Panc1 (cell line): Measurements from ENCODE around the gene COL16A1. TPM values are rescaled to one million over a fixed set of nuclear protein-coding genes. Genes with fewer than 3 reads are reported as not detected.

Source experiments
- ATAC-seq: fragments of 200-7000 bp; cut with Tn5 transposase; 2 replicates; pipeline ENCODE4 v1.9.1; 2020; ENCODE audit warnings: mild to moderate bottlenecking, moderate library complexity
- BruUV-seq: library from RNA; stranded (reverse); fragments of 400-500 nt; replicated peaks from 2 replicates; lab custom pipeline; 2021; lab: Mats Ljungman, UMichigan
- CTCF ChIA-PET: fragments of 300-600 bp; sonication (Branson Sonifier 250); formaldehyde crosslinking; loops from one replicate; lab custom pipeline; 2022; ENCODE audit warnings: antibody characterized with exemption; lab: Charles Lee
- POLR2A ChIA-PET: fragments of 300-600 bp; sonication (Branson Sonifier 250); formaldehyde crosslinking; loops from one replicate; lab custom pipeline; 2022; ENCODE audit warnings: antibody characterized with exemption; lab: Charles Lee
- DNase-seq: peaks from one replicate; pipeline ENCODE4 v3.0.0-alpha.2; 2010; ENCODE audit warnings: low read depth, low spot score
- H3K27ac ChIP-seq: 2 replicates; pipeline ENCODE4 v1.5.1; 2011; ENCODE audit warnings: mild to moderate bottlenecking, low read length, inconsistent platforms
- H3K27me3 ChIP-seq: fragments of 200-500 bp; sonication (Bioruptor generic); 2 replicates; pipeline ENCODE4 v1.6.0; 2014; ENCODE audit warnings: low read length, inconsistent platforms; ENCODE audit not compliant: control insufficient read depth, insufficient read depth
- H3K36me3 ChIP-seq: fragments of 200-500 bp; sonication (Bioruptor generic); 2 replicates; pipeline ENCODE4 v1.5.1; 2014; ENCODE audit warnings: inconsistent platforms, mild to moderate bottlenecking, low read length, moderate library complexity; ENCODE audit not compliant: control insufficient read depth, insufficient read depth
- H3K4me1 ChIP-seq: 2 replicates; pipeline ENCODE4 v1.5.1; 2011; ENCODE audit warnings: inconsistent platforms, mild to moderate bottlenecking, low read length, moderate library complexity; ENCODE audit not compliant: control insufficient read depth, insufficient read depth
- H3K4me3 ChIP-seq, 2 experiments: 2 replicates each; pipeline ENCODE4 v1.5.1; 2011 to 2012; ENCODE audit warnings: low read depth in 2 of 2, low read length in 2 of 2, mild to moderate bottlenecking in 2 of 2, inconsistent platforms in 1 of 2, moderate library complexity in 1 of 2
- H3K9me3 ChIP-seq: fragments of 200-500 bp; sonication (Bioruptor generic); 2 replicates; pipeline ENCODE4 v1.5.1; 2014; ENCODE audit warnings: low read depth, mild to moderate bottlenecking, inconsistent platforms, low read length, moderate library complexity; ENCODE audit not compliant: control insufficient read depth, insufficient read depth
- CTCF ChIP-seq: fragments of 450-650 bp; IDR thresholded peaks from 2 replicates; pipeline ENCODE4 v1.5.1; 2017; ENCODE audit warnings: mild to moderate bottlenecking
- POLR2AphosphoS5 ChIP-seq: IDR thresholded peaks from 2 replicates; pipeline ENCODE4 v1.6.1; 2012; ENCODE audit warnings: mild to moderate bottlenecking, low read depth, low read length, moderate library complexity
- REST ChIP-seq, 2 experiments: IDR thresholded peaks; 2 replicates each; pipeline ENCODE4 v1.6.1; 2011 to 2012; ENCODE audit warnings: low read depth in 2 of 2, control low read depth in 1 of 2, low read length in 1 of 2, mild to moderate bottlenecking in 1 of 2, moderate library complexity in 1 of 2; ENCODE audit not compliant: insufficient read depth in 1 of 2
- SIN3A ChIP-seq: IDR thresholded peaks from 2 replicates; pipeline ENCODE4 v1.6.1; 2012; ENCODE audit warnings: low read depth, mild to moderate bottlenecking, low read length, moderate library complexity, borderline replicate concordance; ENCODE audit not compliant: insufficient read depth
- TCF7L2 ChIP-seq: IDR thresholded peaks from 2 replicates; pipeline ENCODE4 v1.6.1; 2011; ENCODE audit warnings: mild to moderate bottlenecking, low read depth, low read length, inconsistent platforms
- in situ Hi-C: cut with HindIII; loops from 2 replicates; pipeline ENCODE4 v1.10.0; 2016; ENCODE audit warnings: low sequenced_read_pairs, low pct_unique_long_range_greater_than_20kb
- intact Hi-C: fragments of 100-400 bp; cut with micrococcal nuclease; formaldehyde crosslinking; loops from one replicate; pipeline ENCODE4 v1.10.0; 2022; ENCODE audit not compliant: unreplicated experiment
- total RNA-seq: library from RNA; stranded (reverse); gene quantifications from one replicate; pipeline ENCODE4 v1.2.1, GENCODE V29; 2021; ENCODE audit not compliant: unreplicated experiment

COL16A1 gene
- total RNA-seq, 1 experiment from 2014 or later: 7.6 TPM

GRCh38 chr1:31657020-31657804 lies 46.6 kb downstream of the COL16A1 start:
- H3K36me3 ChIP-seq: no peaks in the 10 kb centered on the region
- TF ChIP-seq POLR2AphosphoS5: no peak
- no peak for TF ChIP-seq CTCF
- no peak for TF ChIP-seq SIN3A
- TF ChIP-seq REST (IDR thresholded peaks at IDR 0.05; ENCODE audit: insufficient read depth in 1 of 2, low read depth in 2 of 2, low read length in 1 of 2): no peak
- TF ChIP-seq TCF7L2: no peak
- H3K27ac ChIP-seq: no peak overlapping the region
- in situ Hi-C loops (no loop called here), intact Hi-C loops (no loop called here)
- H3K9me3 ChIP-seq: no peaks in the 10 kb centered on the region
- DNase-seq (no peak), ATAC-seq (no peak)
- no peaks in the 10 kb centered on the region for H3K4me1 ChIP-seq
- BruUV-seq: no TSS peak
- H3K27me3 ChIP-seq: no peaks in the 10 kb centered on the region
- no peak overlapping the region for H3K4me3 ChIP-seq
- CTCF ChIA-PET: interaction anchor here (0.7 kb wide), 1 partner anchor 88 kb away, joined by 5 read pairs; no protein-coding TSS in a partner anchor
- POLR2A ChIA-PET: interaction anchor here (0.5 to 0.6 kb wide), 2 partner anchors 205 to 358 kb away, joined by 3 to 4 read pairs; no protein-coding TSS in a partner anchor

GRCh38 chr1:31655756-31656155 lies 48.1 kb downstream of the COL16A1 start:
- H3K36me3 ChIP-seq: no peaks in the 10 kb centered on the region
- intact Hi-C loops: no loop called here
- no peak for TF ChIP-seq TCF7L2
- TF ChIP-seq POLR2AphosphoS5: no peak
- no peak for TF ChIP-seq CTCF
- TF ChIP-seq REST (IDR thresholded peaks at IDR 0.05; ENCODE audit: insufficient read depth in 1 of 2, low read depth in 2 of 2, low read length in 1 of 2): no peak
- TF ChIP-seq SIN3A: no peak
- in situ Hi-C loops: no loop called here
- H3K9me3 ChIP-seq: no peaks in the 10 kb centered on the region
- no peak overlapping the region for H3K4me3 ChIP-seq
- ATAC-seq (no peak), DNase-seq (no peak)
- ChIA-PET POLR2A (interaction anchor here (0.9 kb wide), 1 partner anchor 165 kb away, joined by 3 read pairs; no protein-coding TSS in a partner anchor), CTCF (no interaction called here)
- H3K4me1 ChIP-seq: peaks cover 5% of the 10 kb centered on the region
- H3K27me3 ChIP-seq: no peaks in the 10 kb centered on the region
- H3K27ac ChIP-seq: no peak overlapping the region
- BruUV-seq: no TSS peak
